IMR-90 (cell line): ENCODE measurements around the gene CDH15. TPM values are rescaled to one million over a fixed set of nuclear protein-coding genes. Genes with fewer than 3 reads are reported as not detected.

Experiments
- ATAC-seq: fragments of 200-7000 bp; cut with Tn5 transposase; 2 replicates; pipeline ENCODE4 v1.9.1; 2020; ENCODE audit warnings: low read depth, mild to moderate bottlenecking, moderate library complexity
- BruUV-seq: library from RNA; stranded (reverse); fragments of 400-500 nt; replicated peaks from 2 replicates; lab custom pipeline; 2021; lab: Mats Ljungman, UMichigan
- CTCF ChIA-PET: fragments of 300-600 bp; formaldehyde crosslinking; extraction: SDS; loops from one replicate; lab custom pipeline; 2021; ENCODE audit warnings: antibody characterized with exemption; lab: Yijun Ruan, JAX
- POLR2A ChIA-PET: fragments of 300-600 bp; sonication (Branson Sonifier 250); formaldehyde crosslinking; loops from one replicate; lab custom pipeline; 2022; ENCODE audit warnings: antibody characterized with exemption; ENCODE audit not compliant: unreplicated experiment; lab: Charles Lee
- DNase-seq: peaks from one replicate; pipeline ENCODE4 v3.0.0; 2013
- H2AFZ ChIP-seq: replicated peaks from 2 replicates; pipeline ENCODE3; 2013; ENCODE audit warnings: low read length, mild to moderate bottlenecking; ENCODE audit not compliant: poor library complexity
- H2AK5ac ChIP-seq: 2 replicates; pipeline ENCODE4 v1.6.1; 2013; ENCODE audit warnings: low read depth, low read length, inconsistent platforms
- H2AK9ac ChIP-seq: replicated peaks from 2 replicates; pipeline ENCODE3; 2013; ENCODE audit warnings: mild to moderate bottlenecking, low read depth, low read length, moderate library complexity; ENCODE audit not compliant: poor library complexity
- H2BK120ac ChIP-seq: 2 replicates; pipeline ENCODE4 v1.6.1; 2013; ENCODE audit warnings: low read depth, low read length, inconsistent platforms
- H2BK15ac ChIP-seq: 3 replicates; pipeline ENCODE4 v1.6.1; 2013; ENCODE audit warnings: low read depth, low read length, inconsistent platforms
- H2BK20ac ChIP-seq: 2 replicates; pipeline ENCODE4 v1.6.1; 2013; ENCODE audit warnings: low read depth, mild to moderate bottlenecking, inconsistent platforms, low read length, moderate library complexity
- H2BK5ac ChIP-seq: 2 replicates; pipeline ENCODE4 v1.6.1; 2013; ENCODE audit warnings: mild to moderate bottlenecking, low read depth, low read length, inconsistent platforms; ENCODE audit not compliant: poor library complexity, severe bottlenecking
- H3K14ac ChIP-seq: replicated peaks from 2 replicates; pipeline ENCODE4 v1.6.1; 2013; ENCODE audit warnings: low read depth, low read length, inconsistent platforms
- H3K18ac ChIP-seq: 2 replicates; pipeline ENCODE4 v1.6.1; 2013; ENCODE audit warnings: low read depth, low read length, control low read depth
- H3K23ac ChIP-seq: 2 replicates; pipeline ENCODE4 v1.6.1; 2013; ENCODE audit warnings: low read depth, low read length, inconsistent platforms
- H3K27ac ChIP-seq: 2 replicates; pipeline ENCODE4 v1.5.1; 2013; ENCODE audit warnings: mild to moderate bottlenecking, control low read depth, low read length; ENCODE audit not compliant: insufficient read depth
- H3K27me3 ChIP-seq: 2 replicates; pipeline ENCODE4 v1.6.1; 2013; ENCODE audit warnings: low read length; ENCODE audit not compliant: control insufficient read depth, insufficient read depth
- H3K36me3 ChIP-seq: 2 replicates; pipeline ENCODE4 v1.6.1; 2013; ENCODE audit warnings: low read length, mixed read lengths; ENCODE audit not compliant: control insufficient read depth, insufficient read depth
- H3K4ac ChIP-seq: 2 replicates; pipeline ENCODE4 v1.6.1; 2013; ENCODE audit warnings: low read depth, low read length, inconsistent platforms
- H3K4me1 ChIP-seq: 2 replicates; pipeline ENCODE4 v1.6.1; 2013; ENCODE audit warnings: low read length, mixed read lengths; ENCODE audit not compliant: control insufficient read depth, insufficient read depth
- H3K4me2 ChIP-seq: 2 replicates; pipeline ENCODE4 v1.6.1; 2013; ENCODE audit warnings: low read depth, mild to moderate bottlenecking, control low read depth, low read length, moderate library complexity
- H3K4me3 ChIP-seq: 2 replicates; pipeline ENCODE4 v1.5.1; 2013; ENCODE audit warnings: low read depth, mild to moderate bottlenecking, control low read depth, low read length, moderate library complexity; ENCODE audit not compliant: insufficient read depth
- H3K56ac ChIP-seq: 2 replicates; pipeline ENCODE4 v1.6.1; 2013; ENCODE audit warnings: low read length, inconsistent platforms; ENCODE audit not compliant: insufficient read depth; ENCODE audit errors: extremely low read depth
- H3K79me1 ChIP-seq, 2 experiments: 2 replicates each; pipeline ENCODE4 v1.6.1; 2013; ENCODE audit warnings: low read length in 2 of 2, inconsistent platforms in 1 of 2, low read depth in 1 of 2
- H3K9ac ChIP-seq: 2 replicates; pipeline ENCODE4 v1.6.1; 2013; ENCODE audit warnings: low read depth, low read length, control low read depth
- H3K9me1 ChIP-seq: 2 replicates; pipeline ENCODE4 v1.6.1; 2013; ENCODE audit warnings: low read length, inconsistent platforms; ENCODE audit not compliant: insufficient read depth
- H3K9me3 ChIP-seq: 2 replicates; pipeline ENCODE4 v1.6.1; 2013; ENCODE audit warnings: low read length; ENCODE audit not compliant: control insufficient read depth, insufficient read depth
- H4K20me1 ChIP-seq: 2 replicates; pipeline ENCODE4 v1.6.1; 2013; ENCODE audit warnings: low read length, inconsistent platforms; ENCODE audit not compliant: insufficient read depth
- H4K5ac ChIP-seq: 2 replicates; pipeline ENCODE4 v1.6.1; 2013; ENCODE audit warnings: mild to moderate bottlenecking, low read depth, low read length, control low read depth
- H4K8ac ChIP-seq, 2 experiments: 2 replicates each; pipeline ENCODE4 v1.6.1; 2013; ENCODE audit warnings: low read depth in 2 of 2, low read length in 2 of 2, control low read depth in 1 of 2, inconsistent platforms in 1 of 2
- H4K91ac ChIP-seq: 2 replicates; pipeline ENCODE4 v1.6.1; 2013; ENCODE audit warnings: low read depth, low read length, inconsistent platforms; ENCODE audit not compliant: insufficient read depth
- BHLHE40 ChIP-seq: fragments of 150-350 bp; IDR thresholded peaks from 2 replicates; pipeline ENCODE4 v1.6.1; 2016; ENCODE audit warnings: mild to moderate bottlenecking, low read depth, low read length
- CEBPB ChIP-seq: IDR thresholded peaks from 2 replicates; pipeline ENCODE4 v1.6.1; 2012; ENCODE audit warnings: low read depth, low read length, improper control_type of control experiment
- CHD1 ChIP-seq: IDR thresholded peaks from 2 replicates; pipeline ENCODE4 v1.6.1; 2012; ENCODE audit warnings: low read depth, low read length, improper control_type of control experiment
- FOS ChIP-seq: fragments of 150-350 bp; IDR thresholded peaks from 2 replicates; pipeline ENCODE4 v1.6.1; 2016; ENCODE audit warnings: low read depth, low read length
- MAZ ChIP-seq: IDR thresholded peaks from 2 replicates; pipeline ENCODE4 v1.6.1; 2012; ENCODE audit warnings: low read depth, mild to moderate bottlenecking, low read length, improper control_type of control experiment, moderate library complexity, borderline replicate concordance
- POLR2A ChIP-seq: IDR thresholded peaks from 2 replicates; pipeline ENCODE4 v1.6.1; 2012; ENCODE audit warnings: mild to moderate bottlenecking, low read depth, low read length
- RAD21 ChIP-seq: IDR thresholded peaks from 2 replicates; pipeline ENCODE4 v1.6.1; 2012; ENCODE audit warnings: low read length, improper control_type of control experiment
- WGBS, 2 experiments: methylation state at CpG; one replicate each; pipeline versions ENCODE4 v1.1.5 to v1.1.7; 2013; ENCODE audit warnings: missing lambda C conversion rate in 2 of 2; ENCODE audit not compliant: insufficient read length in 1 of 2; ENCODE audit errors: extremely low coverage in 2 of 2; 5-methylcytosine and 5-hydroxymethylcytosine counted together
- dilution Hi-C: fragments of 300-500 bp; cut with HindIII; formaldehyde crosslinking; loops from one replicate; pipeline ENCODE4 v1.14.3; 2018; ENCODE audit warnings: low sequenced_read_pairs; ENCODE audit not compliant: unreplicated experiment
- in situ Hi-C: fragments of 300-500 bp; cut with MboI; formaldehyde crosslinking; loops from 3 replicates; pipeline ENCODE4 v1.14.3; 2019; ENCODE audit warnings: low sequenced_read_pairs, inconsistent platforms, mixed read lengths
- intact Hi-C: fragments of 100-400 bp; cut with micrococcal nuclease; formaldehyde crosslinking; loops from 2 replicates; pipeline ENCODE4 v1.10.0; 2022
- polyA plus RNA-seq, 3 experiments: library from polyadenylated mRNA; depleted of rRNA; stranded (reverse); fragments of >200 nt; gene quantifications; 2 replicates each; pipeline ENCODE4 v1.2.3, GENCODE V29; 2012; ENCODE audit warnings: low replicate concordance in 1 of 3
- total RNA-seq: library from RNA; depleted of rRNA; stranded (reverse); fragments of >200 nt; gene quantifications from 2 replicates; pipeline ENCODE4 v1.2.3, GENCODE V29; 2012
- TF ChIP-seq, protein P1 (sequence below): conservative IDR thresholded peaks from 2 replicates; pipeline ENCODE4 v1.5.1; 2012; ENCODE audit warnings: mild to moderate bottlenecking, low read depth, low read length, improper control_type of control experiment

The CDH15 gene
- total and polyA plus RNA-seq, 2 of the 4 experiments (the other 2 are of a cell fraction), result 0.18 to 0.62 TPM

DNA sequence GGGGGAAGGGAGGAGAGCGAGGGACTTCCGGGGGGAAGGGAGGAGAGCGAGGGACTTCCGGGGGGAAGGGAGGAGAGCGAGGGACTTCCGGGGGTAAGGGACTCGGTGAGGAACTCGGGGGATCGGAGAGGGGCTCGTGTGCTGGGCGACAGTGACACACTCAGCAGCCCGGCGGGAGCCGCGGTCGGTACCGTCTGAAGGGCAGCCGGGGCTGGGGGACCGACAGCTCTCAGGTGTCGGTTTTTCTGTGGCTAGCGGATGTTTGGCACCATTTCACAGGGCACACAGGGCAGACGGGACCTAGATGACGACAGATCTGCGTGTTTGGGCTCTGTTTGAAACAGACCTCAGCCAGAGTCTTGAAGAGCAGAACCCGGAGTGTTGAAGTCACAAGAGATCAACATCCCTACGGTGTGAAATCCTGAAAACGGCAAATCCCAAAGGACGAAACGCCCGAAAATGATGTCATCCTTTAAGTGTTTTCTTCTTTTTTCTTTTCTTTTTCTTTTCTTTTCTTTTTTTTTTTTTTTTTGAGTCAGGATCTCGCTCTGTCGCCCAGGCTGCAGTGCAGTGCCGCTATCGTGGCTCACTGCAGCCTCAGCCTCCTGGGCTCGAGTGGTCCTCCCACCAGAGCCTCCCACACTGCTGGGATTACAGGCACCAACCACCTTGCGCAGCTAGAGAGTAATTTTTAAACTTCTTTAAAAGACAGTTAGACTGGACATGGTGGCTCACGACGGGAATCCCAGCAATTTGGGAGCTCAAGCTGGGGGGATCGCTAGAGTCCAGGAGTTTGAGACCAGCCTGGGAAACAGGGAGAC, 69.8 kb downstream of the CDH15 start:
- peak; percentile 82 for DNase-seq
- CTCF ChIA-PET, result interaction anchor here (1.2 kb wide), 1 partner anchor 184 kb away, joined by 3 read pairs; no protein-coding TSS in a partner anchor
- peak overlapping the region; percentile 89 for H4K5ac ChIP-seq
- H2BK5ac ChIP-seq, result peak overlapping the region; percentile 97
- peak overlapping the region; percentile 73 for H2AK5ac ChIP-seq
- peak; percentile 67 for ATAC-seq
- H3K27me3 ChIP-seq, result no peaks in the 10 kb centered on the region
- H3K4me1 ChIP-seq, result 0 out of 2 replicates have a peak, but pooled peaks cover 2% of the 10 kb centered on the region
- peak overlapping the region; percentile 84 for H4K91ac ChIP-seq
- H2BK15ac ChIP-seq, result no peak overlapping the region
- peak overlapping the region; percentile 73 for H3K4me3 ChIP-seq
- peak overlapping the region; percentile 96 for H3K27ac ChIP-seq
- H3K9me3 ChIP-seq, result no peaks in the 10 kb centered on the region
- peak overlapping the region; percentile 76 for H3K56ac ChIP-seq
- H3K79me1 ChIP-seq, result peaks cover 5 to 14% of the 10 kb centered on the region in 2 experiments; a peak in 3 of 4 replicates
- H3K14ac ChIP-seq, result peak overlapping the region; percentile 94
- H2AFZ ChIP-seq, result peak overlapping the region; percentile 94
- H2AK9ac ChIP-seq, result peak overlapping the region; percentile 86
- intact Hi-C loops (loop anchor here (2.0 kb wide), 1 partner anchor 267 kb away; the partner anchor contains the start of gene SPG7), in situ Hi-C loops (no loop called here), dilution Hi-C loops (no loop called here)
- no peaks in the 10 kb centered on the region for H3K36me3 ChIP-seq
- H3K4ac ChIP-seq, result peak overlapping the region; percentile 97
- no peak overlapping the region for H2BK20ac ChIP-seq
- H3K23ac ChIP-seq, result peak overlapping the region; percentile 93; the same call in 1 of the 2 replicates
- H3K18ac ChIP-seq, result peak overlapping the region; percentile 56
- no peaks in the 10 kb centered on the region; the same call in 1 of the 2 replicates for H3K9me1 ChIP-seq
- 1% methylated on average over 25 of the region's 39 CpGs; no CpG with 5 or more reads in 1 of the 2 experiments for WGBS, 2 experiments
- POLR2A ChIA-PET, result interaction anchor here (0.6 kb wide), 1 partner anchor 35 kb away, joined by 4 read pairs; no protein-coding TSS in a partner anchor
- peak overlapping the region; percentile 48 to 97 for H4K8ac ChIP-seq
- TSS peak; percentile 92 for BruUV-seq
- H2BK120ac ChIP-seq, result peak overlapping the region; percentile 73
- H3K4me2 ChIP-seq, result peak overlapping the region; percentile 81
- TF ChIP-seq POLR2A (peak; percentile 91), CEBPB (0 out of 2 replicates have a peak, but pooled peaks have one; percentile 9), BHLHE40 (0 out of 2 replicates have a peak, but pooled peaks have one; percentile 4), MAZ (no peak), RAD21 (no peak), FOS (no peak), CHD1 (peak; percentile 86; the same call in 1 of the 2 replicates)
- TF ChIP-seq, protein P1, sequence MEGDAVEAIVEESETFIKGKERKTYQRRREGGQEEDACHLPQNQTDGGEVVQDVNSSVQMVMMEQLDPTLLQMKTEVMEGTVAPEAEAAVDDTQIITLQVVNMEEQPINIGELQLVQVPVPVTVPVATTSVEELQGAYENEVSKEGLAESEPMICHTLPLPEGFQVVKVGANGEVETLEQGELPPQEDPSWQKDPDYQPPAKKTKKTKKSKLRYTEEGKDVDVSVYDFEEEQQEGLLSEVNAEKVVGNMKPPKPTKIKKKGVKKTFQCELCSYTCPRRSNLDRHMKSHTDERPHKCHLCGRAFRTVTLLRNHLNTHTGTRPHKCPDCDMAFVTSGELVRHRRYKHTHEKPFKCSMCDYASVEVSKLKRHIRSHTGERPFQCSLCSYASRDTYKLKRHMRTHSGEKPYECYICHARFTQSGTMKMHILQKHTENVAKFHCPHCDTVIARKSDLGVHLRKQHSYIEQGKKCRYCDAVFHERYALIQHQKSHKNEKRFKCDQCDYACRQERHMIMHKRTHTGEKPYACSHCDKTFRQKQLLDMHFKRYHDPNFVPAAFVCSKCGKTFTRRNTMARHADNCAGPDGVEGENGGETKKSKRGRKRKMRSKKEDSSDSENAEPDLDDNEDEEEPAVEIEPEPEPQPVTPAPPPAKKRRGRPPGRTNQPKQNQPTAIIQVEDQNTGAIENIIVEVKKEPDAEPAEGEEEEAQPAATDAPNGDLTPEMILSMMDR, result no peak
- peak overlapping the region; percentile 97 for H3K9ac ChIP-seq
- no peaks in the 10 kb centered on the region for H4K20me1 ChIP-seq
